CD4-positive, alpha-beta T cell (primary cell): ENCODE results near the gene FBLN2. TPM values are rescaled to one million over a fixed set of nuclear protein-coding genes. Genes with fewer than 3 reads are reported as not detected.

Experiments used
- ATAC-seq: fragments of 200-7000 bp; cut with Tn5 transposase; one replicate; pipeline ENCODE4 v1.10.0; 2022; ENCODE audit warnings: mild to moderate bottlenecking; ENCODE audit not compliant: poor library complexity
- CTCF ChIA-PET: fragments of 350-600 bp; sonication (Branson Sonifier 250); formaldehyde crosslinking; loops from one replicate; lab custom pipeline; 2021; ENCODE audit warnings: antibody characterized with exemption, inconsistent platforms; lab: Charles Lee
- POLR2A ChIA-PET: fragments of 350-600 bp; sonication (Branson Sonifier 250); formaldehyde crosslinking; loops from one replicate; lab custom pipeline; 2021; ENCODE audit warnings: antibody characterized with exemption, inconsistent platforms; lab: Charles Lee
- DNase-seq, 14 experiments: peaks; one replicate each; pipeline ENCODE4 v3.0.0-alpha.2; 2013 to 2020; ENCODE audit warnings: mixed read lengths in 2 of 14
- H3K27ac ChIP-seq, 2 donors: one replicate each; pipeline versions ENCODE4 v1.5.1 to v1.7.0; 2013; ENCODE audit warnings: low read length in 2 of 2, low read depth in 1 of 2, mild to moderate bottlenecking in 1 of 2
- H3K27me3 ChIP-seq, 2 experiments: 1 replicate in 1 of 2; 2 replicates in 1 of 2; pipeline versions ENCODE4 v1.6.1 to v1.7.0; 2013; ENCODE audit warnings: low read length in 2 of 2, control low read depth in 1 of 2, mild to moderate bottlenecking in 1 of 2, moderate library complexity in 1 of 2; ENCODE audit not compliant: insufficient read depth in 2 of 2, control insufficient read depth in 1 of 2
- H3K36me3 ChIP-seq: one replicate; pipeline ENCODE4 v1.6.1; 2013; ENCODE audit warnings: low read length, control low read depth; ENCODE audit not compliant: insufficient read depth
- H3K4me1 ChIP-seq: one replicate; pipeline ENCODE4 v1.6.1; 2013; ENCODE audit warnings: low read length, control low read depth; ENCODE audit not compliant: insufficient read depth
- H3K4me3 ChIP-seq: one replicate; pipeline ENCODE4 v1.5.1; 2013; ENCODE audit warnings: mild to moderate bottlenecking, low read length, moderate library complexity
- H3K9me3 ChIP-seq, 2 experiments: 1 replicate in 1 of 2; 2 replicates in 1 of 2; pipeline versions ENCODE4 v1.6.1 to v1.7.0; 2013; ENCODE audit warnings: low read length in 2 of 2, mild to moderate bottlenecking in 2 of 2, control low read depth in 1 of 2, moderate library complexity in 1 of 2; ENCODE audit not compliant: control insufficient read depth in 1 of 2, insufficient read depth in 1 of 2
- H3K27ac Mint-ChIP-seq: one replicate; pipeline ENCODE4 v1.8.0; 2020; ENCODE audit warnings: mixed read lengths
- H3K27me3 Mint-ChIP-seq: one replicate; pipeline ENCODE4 v1.8.0; 2021; ENCODE audit warnings: mixed read lengths
- H3K36me3 Mint-ChIP-seq: one replicate; pipeline ENCODE4 v1.8.0; 2021; ENCODE audit warnings: low read depth, mixed read lengths
- H3K4me1 Mint-ChIP-seq: one replicate; pipeline ENCODE4 v1.8.0; 2021; ENCODE audit warnings: low read depth, mixed read lengths
- H3K4me3 Mint-ChIP-seq: one replicate; pipeline ENCODE4 v1.8.0; 2020; ENCODE audit warnings: mild to moderate bottlenecking, mixed read lengths
- H3K9me3 Mint-ChIP-seq: one replicate; pipeline ENCODE4 v1.8.0; 2020; ENCODE audit warnings: mixed read lengths
- intact Hi-C, 2 experiments: fragments of 100-400 bp; cut with DNase I in 1 of 2; cut with micrococcal nuclease in 1 of 2; formaldehyde crosslinking; loops; one replicate each; pipeline versions ENCODE4 v1.15.1 to v1.9.0; 2023 to 2025; cut with DNase I, micrococcal nuclease
- total RNA-seq, 174 experiments: library from RNA in 2 of 174; stranded (reverse) in 2 of 174; gene quantifications; one replicate each; pipeline ENCODE4 v1.2.3 and lab custom pipeline; 2021 to 2026
- TF ChIP-seq, protein P1 (sequence below): fragments of 200-600 bp; IDR thresholded peaks from one replicate; pipeline ENCODE4 v1.8.0; 2022; ENCODE audit warnings: antibody characterized with exemption, mild to moderate bottlenecking

The FBLN2 gene
- total RNA-seq, 2 experiments from 2014 or later, result 0.19 to 0.25 TPM

DNA sequence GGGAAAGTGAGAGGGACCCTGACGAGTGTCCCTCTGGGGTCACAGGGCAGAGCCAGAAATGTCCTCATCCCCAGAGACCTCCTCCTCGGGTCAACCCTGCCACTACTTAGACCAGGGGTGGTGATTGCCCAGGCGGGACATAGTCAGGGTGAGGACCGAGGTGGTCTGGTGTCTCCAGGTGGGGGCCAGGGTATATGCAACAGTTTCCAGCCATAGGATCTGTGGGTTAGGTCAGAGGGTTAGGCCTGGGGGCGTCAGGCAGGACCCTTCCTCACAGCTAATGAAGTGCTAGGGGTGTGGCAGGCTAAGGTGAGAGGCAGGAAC, 22.3 kb upstream of the FBLN2 start:
- Mint-ChIP-seq H3K36me3 (no peaks in the 10 kb centered on the region), H3K4me3 (no peak overlapping the region), H3K9me3 (no peaks in the 10 kb centered on the region), H3K4me1 (no peaks in the 10 kb centered on the region), H3K27me3 (no peaks in the 10 kb centered on the region), H3K27ac (no peak overlapping the region)
- TF ChIP-seq, protein P1, sequence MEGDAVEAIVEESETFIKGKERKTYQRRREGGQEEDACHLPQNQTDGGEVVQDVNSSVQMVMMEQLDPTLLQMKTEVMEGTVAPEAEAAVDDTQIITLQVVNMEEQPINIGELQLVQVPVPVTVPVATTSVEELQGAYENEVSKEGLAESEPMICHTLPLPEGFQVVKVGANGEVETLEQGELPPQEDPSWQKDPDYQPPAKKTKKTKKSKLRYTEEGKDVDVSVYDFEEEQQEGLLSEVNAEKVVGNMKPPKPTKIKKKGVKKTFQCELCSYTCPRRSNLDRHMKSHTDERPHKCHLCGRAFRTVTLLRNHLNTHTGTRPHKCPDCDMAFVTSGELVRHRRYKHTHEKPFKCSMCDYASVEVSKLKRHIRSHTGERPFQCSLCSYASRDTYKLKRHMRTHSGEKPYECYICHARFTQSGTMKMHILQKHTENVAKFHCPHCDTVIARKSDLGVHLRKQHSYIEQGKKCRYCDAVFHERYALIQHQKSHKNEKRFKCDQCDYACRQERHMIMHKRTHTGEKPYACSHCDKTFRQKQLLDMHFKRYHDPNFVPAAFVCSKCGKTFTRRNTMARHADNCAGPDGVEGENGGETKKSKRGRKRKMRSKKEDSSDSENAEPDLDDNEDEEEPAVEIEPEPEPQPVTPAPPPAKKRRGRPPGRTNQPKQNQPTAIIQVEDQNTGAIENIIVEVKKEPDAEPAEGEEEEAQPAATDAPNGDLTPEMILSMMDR, result no peak
- H3K27me3 ChIP-seq, result no peaks in the 10 kb centered on the region
- H3K4me1 ChIP-seq, result no peaks in the 10 kb centered on the region
- ATAC-seq (no peak), DNase-seq (no peak)
- H3K9me3 ChIP-seq, result peaks cover 0 to 12% of the 10 kb centered on the region in 2 experiments
- ChIA-PET CTCF (no interaction called here), POLR2A (no interaction called here)
- intact Hi-C loops, result no loop called here
- H3K4me3 ChIP-seq, result no peak overlapping the region
- no peaks in the 10 kb centered on the region for H3K36me3 ChIP-seq
- H3K27ac ChIP-seq, result no peak overlapping the region

DNA sequence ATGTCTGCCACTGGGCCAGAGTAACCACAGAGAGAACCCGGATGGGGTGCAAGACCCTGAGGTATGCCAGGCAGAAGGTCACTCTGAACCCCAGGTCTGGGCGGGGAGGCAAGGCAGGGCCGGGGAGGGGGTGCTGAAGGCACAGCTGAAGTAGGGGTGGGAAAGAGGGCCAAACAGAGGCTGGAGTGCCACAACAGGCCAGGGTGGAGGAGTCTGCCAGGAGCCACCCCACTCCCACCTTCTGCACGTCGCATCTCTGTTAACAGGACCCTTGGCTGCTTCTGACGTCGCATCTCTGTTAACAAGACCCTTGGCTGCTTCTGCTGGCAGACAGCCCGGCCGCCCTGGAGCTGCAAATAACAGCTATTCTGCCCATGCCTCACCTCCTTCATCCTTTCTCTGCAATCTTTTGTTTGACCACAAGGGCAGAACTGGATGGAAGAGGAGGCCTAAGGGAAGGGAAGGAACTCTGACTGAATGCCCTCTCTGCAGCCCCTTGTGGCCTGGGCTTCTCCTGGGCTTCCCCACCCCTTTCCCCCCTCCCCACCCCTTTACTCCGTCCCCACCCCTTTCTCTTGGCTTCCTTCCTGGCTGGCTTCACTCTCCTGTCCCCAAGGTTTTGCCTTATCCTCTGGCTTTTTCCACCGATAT, 20.6 kb upstream of the FBLN2 start:
- H3K9me3 ChIP-seq, result no peaks in the 10 kb centered on the region
- H3K27ac Mint-ChIP-seq, result no peak overlapping the region
- ATAC-seq (no peak), DNase-seq (no peak)
- CTCF ChIA-PET, result no interaction called here
- H3K27me3 Mint-ChIP-seq, result no peaks in the 10 kb centered on the region
- no peaks in the 10 kb centered on the region for H3K4me1 ChIP-seq
- no peaks in the 10 kb centered on the region for H3K36me3 ChIP-seq
- H3K4me3 ChIP-seq, result no peak overlapping the region
- POLR2A ChIA-PET, result no interaction called here
- intact Hi-C loops, result no loop called here
- TF ChIP-seq, protein P1, result no peak
- no peaks in the 10 kb centered on the region for H3K36me3 Mint-ChIP-seq
- H3K4me1 Mint-ChIP-seq, result no peaks in the 10 kb centered on the region
- no peaks in the 10 kb centered on the region for H3K9me3 Mint-ChIP-seq
- no peaks in the 10 kb centered on the region for H3K27me3 ChIP-seq
- no peak overlapping the region for H3K4me3 Mint-ChIP-seq
- H3K27ac ChIP-seq, result no peak overlapping the region

DNA sequence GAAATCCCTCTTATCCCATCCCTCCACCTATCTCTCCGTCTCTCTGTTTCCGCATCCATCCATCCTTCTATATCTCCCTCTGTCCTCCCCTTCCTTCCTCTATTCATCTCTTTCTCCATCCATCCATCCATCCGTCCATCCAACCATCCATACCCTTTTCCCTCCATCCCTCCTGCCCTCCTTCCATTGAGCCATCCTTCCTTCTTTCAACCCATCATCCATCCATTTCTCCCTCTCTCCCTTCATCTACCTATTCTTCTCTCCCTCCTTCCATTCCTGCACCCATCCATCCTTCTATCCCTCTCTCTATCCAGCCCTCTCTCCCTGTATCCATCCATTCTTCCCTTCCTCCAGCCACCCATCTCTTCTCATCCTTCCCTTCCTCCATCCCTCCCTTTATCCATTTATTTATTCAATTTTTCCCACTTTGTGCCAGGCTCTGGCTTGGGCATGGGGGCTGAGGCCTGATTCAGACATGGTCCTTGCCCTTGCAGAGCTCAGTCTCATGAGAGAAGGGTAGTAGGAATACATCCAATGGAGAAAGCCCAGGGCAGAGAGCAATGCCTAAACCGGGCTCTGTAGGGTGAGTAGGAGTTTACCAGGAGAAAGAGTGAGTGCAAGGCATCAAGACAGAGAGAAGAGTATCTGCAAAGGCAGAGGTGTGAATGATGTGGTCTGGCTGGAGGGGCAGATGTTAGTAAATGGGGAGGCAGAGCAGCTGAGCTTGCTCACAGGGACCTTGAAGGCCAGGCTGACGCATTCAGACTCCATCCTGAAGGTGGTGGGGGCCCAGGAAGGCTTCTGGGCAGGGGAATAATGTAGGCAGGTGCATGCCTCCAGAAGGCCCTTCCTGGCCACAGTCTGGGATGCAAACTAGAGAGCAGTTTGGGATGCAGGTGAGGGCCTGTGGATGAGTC, 19.5 kb upstream of the FBLN2 start:
- CTCF ChIA-PET, result no interaction called here
- POLR2A ChIA-PET, result no interaction called here
- no peaks in the 10 kb centered on the region for H3K27me3 ChIP-seq
- DNase-seq, result no peak
- H3K9me3 ChIP-seq, result no peaks in the 10 kb centered on the region
- H3K4me1 Mint-ChIP-seq, result no peaks in the 10 kb centered on the region
- H3K4me3 ChIP-seq, result no peak overlapping the region
- no peaks in the 10 kb centered on the region for H3K36me3 ChIP-seq
- no peaks in the 10 kb centered on the region for H3K27me3 Mint-ChIP-seq
- H3K9me3 Mint-ChIP-seq, result no peaks in the 10 kb centered on the region
- intact Hi-C loops, result no loop called here
- no peak for ATAC-seq
- no peaks in the 10 kb centered on the region for H3K36me3 Mint-ChIP-seq
- TF ChIP-seq, protein P1, result no peak
- no peaks in the 10 kb centered on the region for H3K4me1 ChIP-seq
- H3K4me3 Mint-ChIP-seq, result no peak overlapping the region
- no peak overlapping the region for H3K27ac Mint-ChIP-seq
- no peak overlapping the region for H3K27ac ChIP-seq
